CD4-positive, alpha-beta T cell treated with Interleukin-6 at 100 ng/mL for 8 hours (primary cell): ENCODE measurements around the gene ATG4D.
A peak's percentile ranks its signal among the peaks of the same experiment; 100 is the strongest.

Experiments used
- DNase-seq: peaks from one replicate; pipeline ENCODE4 v3.0.0-alpha.2; 2020; ENCODE audit warnings: mixed read lengths, low spot score

Gene ATG4D

GRCh38 chr19:10580979-10581631, 37.4 kb downstream of the ATG4D start:
- peak; percentile 86 for DNase-seq

- DNase-seq: no peak
Measured at GRCh38 chr19:10582091-10582490, 38.4 kb downstream of the ATG4D start.

- DNase-seq: no peak
Measured at GRCh38 chr19:10583036-10583776, 39.5 kb downstream of the ATG4D start.

GRCh38 chr19:10586396-10586795, 42.7 kb downstream of the ATG4D start:
- DNase-seq: no peak

- no peak for DNase-seq
Measured at GRCh38 chr19:10587022-10587838, 43.5 kb downstream of the ATG4D start, which contains the start of gene AP1M2. TSS of gene AP1M2 (minus strand) at chr19:10587312. CDS start at chr19:10587231, 81 bp downstream.

- no peak for DNase-seq
Measured at GRCh38 chr19:10587839-10588150, 44.1 kb downstream of the ATG4D start.

- DNase-seq: no peak
Measured at GRCh38 chr19:10593148-10593547, 49.4 kb downstream of the ATG4D start.

- DNase-seq: no peak
Measured at GRCh38 chr19:10593820-10594637, 50.3 kb downstream of the ATG4D start.

- no peak for DNase-seq
Measured at GRCh38 chr19:10600149-10600548, 56.4 kb downstream of the ATG4D start.

GRCh38 chr19:10601999-10602329, 58.3 kb downstream of the ATG4D start:
- DNase-seq: no peak

- peak; percentile 88 for DNase-seq
Measured at GRCh38 chr19:10602330-10603083, 58.8 kb downstream of the ATG4D start.
